ENCODE results near the gene TSPAN9. TPM values are rescaled to one million over a fixed set of nuclear protein-coding genes. Genes with fewer than 3 reads are reported as not detected.

Gene TSPAN9
- total RNA-seq, 1 donor from 2014 or later = 40.9 TPM

GRCh38 chr12:3313066-3313465 lies 235.9 kb downstream of the TSPAN9 start:
- H3K27me3 Mint-ChIP-seq (ENCODE audit: low read depth, unreplicated experiment) = peaks cover 69% of the 10 kb centered on the region
- H3K27ac ChIP-seq (ENCODE audit: low read depth, low read length) = peak overlapping the region; percentile 12
- no peak for FAIRE-seq

GRCh38 chr12:3313675-3314663 lies 236.8 kb downstream of the TSPAN9 start:
- no peaks in the 10 kb centered on the region for H3K36me3 ChIP-seq (ENCODE audit: insufficient read depth, low read length)
- FAIRE-seq (no peak), DNase-seq (ENCODE audit: low read depth) (no peak)
- peak overlapping the region; percentile 12 for H3K27ac ChIP-seq (ENCODE audit: low read depth, low read length)
- H3K27me3 ChIP-seq (ENCODE audit: insufficient read depth, low read length) = peaks cover 12% of the 10 kb centered on the region
- no peaks in the 10 kb centered on the region for H3K79me2 ChIP-seq (ENCODE audit: insufficient read depth, low read length)
- H2AFZ ChIP-seq (ENCODE audit: low read depth, low read length) = no peak overlapping the region
- H4K20me1 ChIP-seq (ENCODE audit: insufficient read depth, low read length) = no peaks in the 10 kb centered on the region
- peaks cover 70% of the 10 kb centered on the region for H3K27me3 Mint-ChIP-seq (ENCODE audit: low read depth, unreplicated experiment)
- no peak overlapping the region for H3K27ac Mint-ChIP-seq (ENCODE audit: unreplicated experiment)
- H3K4me3 Mint-ChIP-seq (ENCODE audit: unreplicated experiment) = no peak overlapping the region
- peaks cover 33% of the 10 kb centered on the region for H3K4me1 ChIP-seq (ENCODE audit: insufficient read depth, low read length)
- H3K36me3 Mint-ChIP-seq (ENCODE audit: low read depth, unreplicated experiment) = no peaks in the 10 kb centered on the region
- H3K9me3 Mint-ChIP-seq (ENCODE audit: unreplicated experiment) = peaks cover 3% of the 10 kb centered on the region
- H3K4me2 ChIP-seq (ENCODE audit: low read length) = peak overlapping the region; percentile 21
- peak overlapping the region; percentile 42 for H3K9ac ChIP-seq (ENCODE audit: low read length)
- no peak overlapping the region for H3K4me3 ChIP-seq (ENCODE audit: insufficient read depth, low read depth, low read length)
- peak; percentile 17 for TF ChIP-seq CTCF (IDR thresholded peaks at IDR 0.05; ENCODE audit: insufficient read depth, low read depth, low read length)
- TF ChIP-seq EZH2 (IDR thresholded peaks at IDR 0.05; ENCODE audit: insufficient read depth, low read length) = no peak
- no peaks in the 10 kb centered on the region for H3K9me3 ChIP-seq (ENCODE audit: insufficient read depth, low read depth, low read length)
- peaks cover 2% of the 10 kb centered on the region for H3K4me1 Mint-ChIP-seq (ENCODE audit: low read depth, unreplicated experiment)

More at GRCh38 chr12:3313066-3313465, 235.9 kb downstream of the TSPAN9 start:
- Histone ChIP-seq H4K20me1 (ENCODE audit: insufficient read depth, low read length) (no peaks in the 10 kb centered on the region), H3K4me2 (ENCODE audit: low read length) (peak overlapping the region; percentile 21), H3K9ac (ENCODE audit: low read length) (peak overlapping the region; percentile 42), H3K4me1 (ENCODE audit: insufficient read depth, low read length) (peaks cover 33% of the 10 kb centered on the region), H3K9me3 (ENCODE audit: insufficient read depth, low read depth, low read length) (no peaks in the 10 kb centered on the region), H3K79me2 (ENCODE audit: insufficient read depth, low read length) (no peaks in the 10 kb centered on the region), H2AFZ (ENCODE audit: low read depth, low read length) (no peak overlapping the region), H3K4me3 (ENCODE audit: insufficient read depth, low read depth, low read length) (no peak overlapping the region), H3K36me3 (ENCODE audit: insufficient read depth, low read length) (no peaks in the 10 kb centered on the region), H3K27me3 (ENCODE audit: insufficient read depth, low read length) (peaks cover 8% of the 10 kb centered on the region)
- no peak for TF ChIP-seq EZH2 (IDR thresholded peaks at IDR 0.05; ENCODE audit: insufficient read depth, low read length)
- TF ChIP-seq CTCF (IDR thresholded peaks at IDR 0.05; ENCODE audit: insufficient read depth, low read depth, low read length) = no peak
- Mint-ChIP-seq H3K27ac (ENCODE audit: unreplicated experiment) (no peak overlapping the region), H3K36me3 (ENCODE audit: low read depth, unreplicated experiment) (no peaks in the 10 kb centered on the region), H3K4me1 (ENCODE audit: low read depth, unreplicated experiment) (peaks cover 2% of the 10 kb centered on the region), H3K4me3 (ENCODE audit: unreplicated experiment) (no peak overlapping the region), H3K9me3 (ENCODE audit: unreplicated experiment) (peaks cover 3% of the 10 kb centered on the region)
- peak; percentile 82 for DNase-seq (ENCODE audit: low read depth)
